ENCODE data around the gene PCA3.

- TF ChIP-seq CTCF (IDR thresholded peaks at IDR 0.05) (no peak), REST (IDR thresholded peaks at IDR 0.05; ENCODE audit: insufficient read depth in 1 of 2, low read depth in 2 of 2, low read length in 1 of 2) (no peak), POLR2AphosphoS5 (IDR thresholded peaks at IDR 0.05; ENCODE audit: low read depth, low read length) (no peak), SIN3A (IDR thresholded peaks at IDR 0.05; ENCODE audit: borderline replicate concordance, insufficient read depth, low read depth, low read length) (no peak), TCF7L2 (IDR thresholded peaks at IDR 0.05; ENCODE audit: low read depth, low read length) (no peak)
These were observed 56.2 kb downstream of the PCA3 start for GRCh38 chr9:76820431-76820830.

Data from Panc1 (cell line).